GM19467 (cell line): ENCODE data around the gene PCDHB9.
"Not testable (repeated sequence)": the region's sequence is repeated elsewhere in the genome, so short reads cannot be mapped to it uniquely, and the experiment has no call there.

Experiments
- ATAC-seq: cut with Tn5 transposase; IDR thresholded peaks from one replicate; pipeline ENCODE4 v1.9.1; 2021; ENCODE audit warnings: mild to moderate bottlenecking, moderate library complexity; ENCODE audit not compliant: unreplicated experiment

The PCDHB9 gene

DNA sequence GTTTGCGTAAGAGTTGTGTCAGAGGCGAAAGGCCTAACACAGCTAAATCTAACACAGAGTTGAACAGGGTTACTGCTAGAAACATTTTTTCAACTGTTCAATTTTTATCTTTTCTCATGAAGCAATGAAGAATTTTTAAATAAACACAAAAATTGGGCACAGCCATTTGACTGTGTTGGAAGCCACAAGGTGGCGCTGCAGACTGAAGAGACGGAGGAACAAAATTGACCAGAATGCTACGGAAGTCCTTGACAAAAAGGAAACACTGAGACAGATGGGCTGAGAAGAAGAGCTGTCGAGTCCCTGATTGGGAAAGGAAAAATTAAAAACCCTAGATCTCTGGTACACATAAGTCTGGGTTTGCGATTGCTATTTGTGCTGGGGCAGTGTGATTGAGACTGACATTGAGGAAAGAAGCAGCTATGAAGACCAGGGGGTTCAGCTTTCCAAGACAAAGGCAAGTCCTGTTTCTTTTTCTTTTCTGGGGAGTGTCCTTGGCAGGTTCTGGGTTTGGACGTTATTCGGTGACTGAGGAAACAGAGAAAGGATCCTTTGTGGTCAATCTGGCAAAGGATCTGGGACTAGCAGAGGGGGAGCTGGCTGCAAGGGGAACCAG is at the start of gene PCDHB9:
Gene PCDHB9 (plus strand): TSS at position 265 of the 616 bp plus-strand sequence. CDS start 158 bp downstream, at position 423.
- ATAC-seq: no peak

- not testable (repeated sequence) for ATAC-seq
Observed at GRCh38 chr5:141137346-141137745, 49.6 kb upstream of the PCDHB9 start.

GRCh38 chr5:141149812-141150211 is 37.1 kb upstream of the PCDHB9 start, which contains the start of gene PCDHB6:
PCDHB6 (plus strand) TSS chr5:141150057; CDS start chr5:141150258, 201 bp downstream.
- ATAC-seq: no peak

- no peak for ATAC-seq
Observed at GRCh38 chr5:141150224-141150992, 36.6 kb upstream of the PCDHB9 start.

DNA sequence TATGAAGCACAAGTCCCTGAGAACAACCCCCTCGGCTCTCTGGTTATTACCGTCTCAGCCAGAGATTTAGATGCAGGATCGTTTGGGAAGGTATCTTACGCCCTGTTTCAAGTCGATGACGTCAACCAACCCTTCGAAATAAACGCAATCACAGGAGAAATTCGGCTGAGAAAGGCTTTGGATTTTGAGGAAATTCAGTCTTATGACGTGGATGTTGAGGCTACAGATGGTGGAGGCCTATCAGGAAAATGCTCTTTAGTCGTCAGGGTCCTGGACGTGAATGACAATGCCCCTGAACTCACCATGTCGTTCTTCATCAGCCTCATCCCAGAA is 36.0 kb upstream of the PCDHB9 start:
- no peak for ATAC-seq

GRCh38 chr5:141151632-141152031 is 35.3 kb upstream of the PCDHB9 start:
- ATAC-seq: not testable (repeated sequence)

DNA sequence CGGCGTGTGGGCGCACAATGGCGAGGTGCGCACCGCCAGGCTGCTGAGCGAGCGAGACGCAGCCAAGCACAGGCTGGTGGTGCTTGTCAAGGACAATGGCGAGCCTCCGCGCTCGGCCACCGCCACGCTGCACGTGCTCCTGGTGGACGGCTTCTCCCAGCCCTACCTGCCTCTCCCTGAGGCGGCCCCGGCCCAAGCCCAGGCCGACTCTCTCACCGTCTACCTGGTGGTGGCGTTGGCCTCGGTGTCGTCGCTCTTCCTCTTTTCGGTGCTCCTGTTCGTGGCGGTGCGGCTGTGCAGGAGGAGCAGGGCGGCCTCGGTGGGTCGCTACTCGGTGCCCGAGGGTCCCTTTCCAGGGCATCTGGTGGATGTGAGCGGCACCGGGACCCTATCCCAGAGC is 34.9 kb upstream of the PCDHB9 start:
- not testable (repeated sequence) for ATAC-seq

GRCh38 chr5:141155540-141156374 is 31.2 kb upstream of the PCDHB9 start:
- no peak for ATAC-seq

DNA sequence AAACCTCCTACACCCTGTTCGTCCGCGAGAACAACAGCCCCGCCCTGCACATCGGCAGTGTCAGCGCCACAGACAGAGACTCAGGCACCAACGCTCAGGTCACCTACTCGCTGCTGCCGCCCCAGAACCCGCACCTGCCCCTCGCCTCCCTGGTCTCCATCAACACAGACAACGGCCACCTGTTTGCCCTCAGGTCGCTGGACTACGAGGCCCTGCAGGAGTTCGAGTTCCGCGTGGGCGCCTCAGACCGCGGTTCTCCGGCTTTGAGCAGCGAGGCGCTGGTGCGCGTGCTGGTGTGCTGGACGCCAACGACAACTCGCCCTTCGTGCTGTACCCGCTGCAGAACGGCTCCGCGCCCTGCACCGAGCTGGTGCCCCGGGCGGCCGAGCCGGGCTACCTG is 29.6 kb upstream of the PCDHB9 start:
- not testable (repeated sequence) for ATAC-seq

DNA sequence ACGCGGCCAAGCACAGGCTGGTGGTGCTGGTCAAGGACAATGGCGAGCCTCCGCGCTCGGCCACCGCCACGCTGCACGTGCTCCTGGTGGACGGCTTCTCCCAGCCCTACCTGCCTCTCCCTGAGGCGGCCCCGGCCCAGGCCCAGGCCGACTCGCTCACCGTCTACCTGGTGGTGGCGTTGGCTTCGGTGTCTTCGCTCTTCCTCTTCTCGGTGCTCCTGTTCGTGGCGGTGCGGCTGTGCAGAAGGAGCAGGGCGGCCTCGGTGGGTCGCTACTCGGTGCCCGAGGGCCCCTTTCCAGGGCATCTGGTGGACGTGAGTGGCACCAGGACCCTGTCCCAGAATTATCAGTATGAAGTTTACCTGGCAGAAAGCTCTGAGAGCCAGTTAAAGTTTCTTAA is 29.1 kb upstream of the PCDHB9 start:
- ATAC-seq: not testable (repeated sequence)

DNA sequence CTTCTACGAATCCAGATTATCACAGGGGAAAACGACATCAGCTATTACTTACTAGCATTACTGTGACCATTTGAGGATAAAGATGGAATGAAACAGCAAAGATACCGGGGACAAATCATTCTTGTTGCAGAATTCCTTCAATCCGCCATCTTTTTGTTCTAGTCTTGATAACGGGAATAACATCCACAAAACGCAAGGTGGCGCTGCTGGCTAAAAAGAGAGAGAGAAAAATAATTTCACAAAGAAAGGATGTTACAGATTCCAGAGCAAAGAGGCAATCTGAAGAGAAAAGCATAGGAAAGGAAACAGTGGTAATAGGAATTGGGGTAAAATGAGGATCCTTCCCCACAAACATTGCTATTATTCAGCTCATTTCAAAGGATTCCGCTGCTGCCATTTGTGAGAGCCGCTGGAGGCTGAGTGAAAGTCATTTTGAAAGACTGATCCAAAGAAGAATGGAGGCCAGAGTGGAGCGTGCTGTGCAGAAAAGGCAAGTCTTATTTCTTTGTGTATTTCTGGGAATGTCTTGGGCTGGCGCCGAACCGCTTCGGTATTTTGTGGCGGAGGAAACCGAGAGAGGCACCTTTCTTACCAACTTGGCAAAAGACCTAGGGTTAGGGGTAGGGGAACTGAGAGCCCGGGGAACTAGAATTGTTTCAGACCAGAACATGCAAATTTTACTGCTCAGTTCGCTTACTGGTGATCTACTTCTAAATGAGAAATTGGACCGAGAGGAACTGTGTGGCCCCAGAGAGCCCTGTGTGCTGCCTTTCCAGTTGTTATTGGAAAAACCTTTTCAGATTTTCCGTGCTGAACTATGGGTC is 14.4 kb upstream of the PCDHB9 start, which contains the start of gene PCDHB7:
Gene PCDHB7 (plus strand): TSS at position 264 of the 824 bp plus-strand sequence. CDS start 192 bp downstream, at position 456.
- no peak for ATAC-seq

DNA sequence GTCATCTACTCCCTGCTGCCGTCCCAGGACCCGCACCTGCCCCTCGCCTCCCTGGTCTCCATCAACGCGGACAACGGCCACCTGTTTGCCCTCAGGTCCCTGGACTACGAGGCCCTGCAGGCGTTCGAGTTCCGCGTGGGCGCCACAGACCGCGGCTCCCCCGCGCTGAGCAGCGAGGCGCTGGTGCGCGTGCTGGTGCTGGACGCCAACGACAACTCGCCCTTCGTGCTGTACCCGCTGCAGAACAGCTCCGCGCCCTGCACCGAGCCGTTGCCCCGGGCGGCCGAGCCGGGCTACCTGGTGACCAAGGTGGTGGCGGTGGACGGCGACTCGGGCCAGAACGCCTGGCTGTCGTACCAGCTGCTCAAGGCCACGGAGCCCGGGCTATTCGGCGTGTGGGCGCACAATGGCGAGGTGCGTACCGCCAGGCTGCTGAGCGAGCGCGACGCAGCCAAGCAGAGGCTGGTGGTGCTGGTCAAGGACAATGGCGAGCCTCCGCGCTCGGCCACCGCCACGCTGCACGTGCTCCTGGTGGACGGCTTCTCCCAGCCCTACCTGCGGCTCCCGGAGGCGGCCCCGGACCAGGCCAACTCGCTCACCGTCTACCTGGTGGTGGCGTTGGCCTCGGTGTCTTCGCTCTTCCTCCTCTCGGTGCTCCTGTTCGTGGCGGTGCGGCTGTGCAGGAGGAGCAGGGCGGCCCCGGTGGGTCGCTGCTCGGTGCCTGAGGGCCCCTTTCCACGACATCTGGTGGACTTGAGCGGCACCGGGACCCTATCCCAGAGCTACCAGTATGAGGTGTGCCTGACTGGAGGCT is 12.5 kb upstream of the PCDHB9 start:
- ATAC-seq: not testable (repeated sequence)

- ATAC-seq: no peak
Observed at GRCh38 chr5:141175933-141176332, 11.0 kb upstream of the PCDHB9 start.

DNA sequence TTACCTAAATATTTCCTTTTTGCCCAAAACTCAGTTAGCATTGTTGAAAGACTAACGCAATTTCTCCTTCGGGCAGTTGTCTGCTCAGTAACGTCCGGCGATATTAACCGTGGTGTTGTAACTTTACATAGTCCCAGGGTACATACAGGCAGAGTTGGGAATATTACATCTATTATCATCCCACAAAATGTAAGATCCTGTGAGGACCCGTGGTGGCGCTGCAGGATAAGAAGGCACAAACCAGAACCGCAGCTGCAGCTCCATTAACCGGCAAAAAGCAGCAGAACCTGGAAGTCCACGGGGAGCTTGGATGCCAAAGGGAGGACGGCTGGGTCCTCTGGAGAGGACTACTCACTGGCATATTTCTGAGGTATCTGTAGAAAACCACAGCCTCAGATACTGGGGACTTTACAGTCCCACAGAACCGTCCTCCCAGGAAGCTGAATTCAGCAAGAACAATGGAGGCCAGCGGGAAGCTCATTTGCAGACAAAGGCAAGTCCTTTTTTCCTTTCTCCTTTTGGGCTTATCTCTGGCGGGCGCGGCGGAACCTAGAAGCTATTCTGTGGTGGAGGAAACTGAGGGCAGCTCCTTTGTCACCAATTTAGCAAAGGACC is 9.3 kb upstream of the PCDHB9 start, which contains the start of gene PCDHB8:
Gene PCDHB8 (plus strand): TSS at position 214 of the 615 bp plus-strand sequence. CDS start 245 bp downstream, at position 459.
- not testable (repeated sequence) for ATAC-seq

DNA sequence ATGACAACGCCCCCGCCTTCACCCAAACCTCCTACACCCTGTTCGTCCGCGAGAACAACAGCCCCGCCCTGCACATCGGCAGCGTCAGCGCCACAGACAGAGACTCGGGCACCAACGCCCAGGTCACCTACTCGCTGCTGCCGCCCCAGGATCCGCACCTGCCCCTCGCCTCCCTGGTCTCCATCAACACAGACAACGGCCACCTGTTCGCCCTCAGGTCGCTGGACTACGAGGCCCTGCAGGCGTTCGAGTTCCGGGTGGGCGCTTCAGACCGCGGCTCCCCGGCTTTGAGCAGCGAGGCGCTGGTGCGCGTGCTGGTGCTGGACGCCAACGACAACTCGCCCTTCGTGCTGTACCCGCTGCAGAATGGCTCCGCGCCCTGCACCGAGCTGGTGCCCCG is 7.6 kb upstream of the PCDHB9 start:
- ATAC-seq: not testable (repeated sequence)

- not testable (repeated sequence) for ATAC-seq
Observed at GRCh38 chr5:141179876-141180275, 7.1 kb upstream of the PCDHB9 start.

- ATAC-seq: no peak
Observed at GRCh38 chr5:141180313-141180712, 6.6 kb upstream of the PCDHB9 start.

DNA sequence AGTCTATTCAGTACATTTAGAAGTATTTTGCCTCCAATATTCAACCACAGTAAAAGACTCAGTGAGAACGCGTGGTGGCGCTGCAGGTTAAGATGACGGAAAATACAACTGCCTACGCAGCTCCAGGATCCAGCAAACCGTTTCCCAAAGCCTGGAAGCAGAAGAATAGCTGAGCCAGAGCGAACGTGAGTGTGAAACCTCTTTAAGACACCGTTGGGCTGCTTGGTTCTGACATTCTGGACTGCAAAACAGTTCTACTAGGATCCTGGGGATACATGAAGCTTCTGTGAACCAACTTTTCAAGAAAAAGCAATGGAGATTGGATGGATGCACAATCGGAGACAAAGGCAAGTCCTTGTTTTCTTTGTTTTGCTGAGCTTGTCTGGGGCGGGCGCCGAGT is 4.7 kb upstream of the PCDHB9 start, which contains the start of gene PCDHB16:
Gene PCDHB16 (plus strand): TSS at position 140 of the 400 bp plus-strand sequence. CDS start 173 bp downstream, at position 313.
- ATAC-seq: no peak
